HCT116 (cell line): Measurements from ENCODE around the gene CRY2. TPM values are rescaled to one million over a fixed set of nuclear protein-coding genes. Genes with fewer than 3 reads are reported as not detected.

ENCODE experiments used
- ATAC-seq: fragments of 200-7000 bp; cut with Tn5 transposase; 2 replicates; pipeline ENCODE4 v1.9.1; 2020; ENCODE audit warnings: mild to moderate bottlenecking, moderate library complexity
- BruUV-seq: library from RNA; stranded (reverse); fragments of 400-500 nt; replicated peaks from 2 replicates; lab custom pipeline; 2021; lab: Mats Ljungman, UMichigan
- CTCF ChIA-PET: fragments of 300-600 bp; sonication (Branson Sonifier 250); formaldehyde crosslinking; loops from one replicate; lab custom pipeline; 2021; ENCODE audit warnings: antibody characterized with exemption; lab: Charles Lee
- POLR2A ChIA-PET: fragments of 300-600, 350-600 bp; sonication (Branson Sonifier 250); formaldehyde crosslinking; loops from one replicate; lab custom pipeline; 2021; ENCODE audit warnings: antibody characterized with exemption; lab: Charles Lee
- RAD21 ChIA-PET, 2 experiments: fragments of 300-600 bp; sonication (Branson Sonifier 250); formaldehyde crosslinking; loops; one replicate each; lab custom pipeline; 2023; ENCODE audit warnings: low total read pairs in 2 of 2; ENCODE audit not compliant: uncharacterized antibody in 2 of 2, unreplicated experiment in 2 of 2, low non-redundant PET in 1 of 2; lab: Charles Lee
- DNase-seq: peaks from one replicate; pipeline ENCODE4 v3.0.0-alpha.2; 2010; ENCODE audit warnings: low read depth, low spot score
- H2AFZ ChIP-seq: fragments of 200-600 bp; shearing (Covaris generic), sonication (generic); 2 replicates; pipeline ENCODE4 v1.6.1; 2017; ENCODE audit warnings: low read depth, mixed run types, mixed read lengths, antibody characterized with exemption, low read length; ENCODE audit not compliant: poor library complexity, severe bottlenecking
- H3K27ac ChIP-seq: 2 replicates; pipeline ENCODE4 v1.5.1; 2012; ENCODE audit warnings: low read depth, low read length
- H3K27me3 ChIP-seq: fragments of 200-600 bp; sonication (generic); 2 replicates; pipeline ENCODE4 v1.6.1; 2016; ENCODE audit warnings: mixed run types, low read length, mixed read lengths; ENCODE audit not compliant: insufficient read depth
- H3K36me3 ChIP-seq, 2 experiments: fragments of 200-500 bp in 1 of 2; fragments of 200-600 bp in 1 of 2; sonication (Bioruptor generic) in 1 of 2; sonication (generic) in 1 of 2; 2 replicates each; pipeline versions ENCODE4 v1.5.1 to v1.6.1; 2014 to 2016; ENCODE audit warnings: low read length in 2 of 2, inconsistent platforms in 1 of 2, mixed read lengths in 1 of 2, mixed run types in 1 of 2; ENCODE audit not compliant: insufficient read depth in 2 of 2, control insufficient read depth in 1 of 2
- H3K4me1 ChIP-seq, 2 experiments: fragments of 200-600 bp in 1 of 2; sonication (generic) in 1 of 2; 2 replicates each; pipeline versions ENCODE4 v1.5.1 to v1.6.1; 2012 to 2017; ENCODE audit warnings: low read length in 2 of 2, inconsistent platforms in 1 of 2, mild to moderate bottlenecking in 1 of 2, mixed read lengths in 1 of 2, mixed run types in 1 of 2, moderate library complexity in 1 of 2; ENCODE audit not compliant: insufficient read depth in 2 of 2, control insufficient read depth in 1 of 2
- H3K4me2 ChIP-seq: fragments of 200-600 bp; sonication (generic); 2 replicates; pipeline ENCODE4 v1.6.1; 2017; ENCODE audit warnings: mixed run types, low read length, mixed read lengths
- H3K4me3 ChIP-seq, 2 experiments: fragments of 200-600 bp in 1 of 2; sonication (generic) in 1 of 2; replicated peaks in 1 of 2; 2 replicates each; pipeline ENCODE4 v1.5.1; 2011 to 2016; ENCODE audit warnings: low read length in 2 of 2, control low read depth in 1 of 2, low read depth in 1 of 2, mild to moderate bottlenecking in 1 of 2, mixed read lengths in 1 of 2, mixed run types in 1 of 2
- H3K79me2 ChIP-seq: fragments of 200-600 bp; sonication (generic); 2 replicates; pipeline ENCODE4 v1.6.1; 2017; ENCODE audit warnings: mild to moderate bottlenecking, mixed run types, low read length, moderate library complexity, mixed read lengths; ENCODE audit not compliant: insufficient read depth
- H3K9ac ChIP-seq: fragments of 200-600 bp; sonication (generic); 2 replicates; pipeline ENCODE4 v1.6.1; 2016; ENCODE audit warnings: low read length, mixed read lengths
- H3K9me2 ChIP-seq: fragments of 200-600 bp; sonication (generic), shearing (Covaris generic); 2 replicates; pipeline ENCODE4 v1.6.1; 2017; ENCODE audit warnings: mixed run types, mild to moderate bottlenecking, moderate library complexity; ENCODE audit not compliant: insufficient read depth
- H3K9me3 ChIP-seq, 2 experiments: fragments of 200-500 bp in 1 of 2; fragments of 200-600 bp in 1 of 2; sonication (Bioruptor generic) in 1 of 2; sonication (generic) in 1 of 2; 2 replicates each; pipeline ENCODE4 v1.6.1; 2014 to 2017; ENCODE audit warnings: low read length in 2 of 2, mixed read lengths in 2 of 2, inconsistent platforms in 1 of 2, low read depth in 1 of 2, mild to moderate bottlenecking in 1 of 2, mixed run types in 1 of 2, moderate library complexity in 1 of 2; ENCODE audit not compliant: control insufficient read depth in 1 of 2, insufficient read depth in 1 of 2
- H4K20me1 ChIP-seq: fragments of 200-600 bp; sonication (generic), shearing (Covaris generic); 2 replicates; pipeline ENCODE4 v1.6.1; 2017; ENCODE audit warnings: mixed run types, mild to moderate bottlenecking, moderate library complexity; ENCODE audit not compliant: insufficient read depth
- CBX3 ChIP-seq: IDR thresholded peaks from 2 replicates; pipeline ENCODE4 v1.6.1; 2012; ENCODE audit warnings: low read depth
- ELF1 ChIP-seq: IDR thresholded peaks from 2 replicates; pipeline ENCODE4 v1.6.1; 2012; ENCODE audit warnings: low read depth, borderline replicate concordance
- EZH2phosphoT487 ChIP-seq: fragments of 200-600 bp; IDR thresholded peaks from 2 replicates; pipeline ENCODE4 v1.6.1; 2018; ENCODE audit warnings: antibody characterized with exemption, borderline replicate concordance
- FOSL1 ChIP-seq: IDR thresholded peaks from 2 replicates; pipeline ENCODE4 v1.6.1; 2012; ENCODE audit warnings: low read depth
- POLR2A ChIP-seq: IDR thresholded peaks from 2 replicates; pipeline ENCODE4 v1.7.0; 2011; ENCODE audit warnings: borderline replicate concordance; ENCODE audit not compliant: insufficient read depth, insufficient read length; ENCODE audit errors: extremely low read depth
- POLR2AphosphoS5 ChIP-seq: IDR thresholded peaks from 2 replicates; pipeline ENCODE4 v1.6.1; 2011; ENCODE audit warnings: mild to moderate bottlenecking, low read depth, low read length, moderate library complexity
- SIN3A ChIP-seq: IDR thresholded peaks from 2 replicates; pipeline ENCODE4 v1.6.1; 2012; ENCODE audit warnings: low read depth
- TCF7L2 ChIP-seq: IDR thresholded peaks from 2 replicates; pipeline ENCODE4 v1.7.0; 2011; ENCODE audit warnings: borderline replicate concordance, inconsistent platforms; ENCODE audit not compliant: insufficient read depth, insufficient read length; ENCODE audit errors: extremely low read depth
- YY1 ChIP-seq: IDR thresholded peaks from 2 replicates; pipeline ENCODE4 v1.6.1; 2011; ENCODE audit warnings: low read length, low read depth, moderate library complexity, mild to moderate bottlenecking; ENCODE audit not compliant: insufficient replicate concordance; ENCODE audit errors: extremely low read depth
- intact Hi-C: fragments of 100-400 bp; cut with micrococcal nuclease; formaldehyde crosslinking; loops from 2 replicates; pipeline ENCODE4 v1.10.0; 2022
- total RNA-seq: library from RNA; stranded (reverse); gene quantifications from one replicate; pipeline ENCODE4 v1.2.1, GENCODE V29; 2021; ENCODE audit not compliant: unreplicated experiment
- TF ChIP-seq, protein P1 (sequence below), 3 experiments: fragments of 200-600 bp in 1 of 3; sonication (generic) in 1 of 3; IDR thresholded peaks in 2 of 3; conservative IDR thresholded peaks in 1 of 3; 2 replicates each; pipeline ENCODE4 v1.5.1; 2012 to 2017; ENCODE audit warnings: low read depth in 2 of 3, low read length in 2 of 3, antibody characterized with exemption in 1 of 3, borderline replicate concordance in 1 of 3, control low read depth in 1 of 3, mild to moderate bottlenecking in 1 of 3, mixed read lengths in 1 of 3, mixed run types in 1 of 3, moderate library complexity in 1 of 3; ENCODE audit not compliant: insufficient read depth in 1 of 3
- TF ChIP-seq, protein P2 (sequence below): IDR thresholded peaks from 2 replicates; pipeline ENCODE4 v1.6.1; 2011; ENCODE audit warnings: mild to moderate bottlenecking, low read length, moderate library complexity; ENCODE audit not compliant: insufficient replicate concordance; ENCODE audit errors: extremely low read depth

The CRY2 gene
- total RNA-seq, 1 experiment from 2014 or later, result 18.0 TPM

DNA sequence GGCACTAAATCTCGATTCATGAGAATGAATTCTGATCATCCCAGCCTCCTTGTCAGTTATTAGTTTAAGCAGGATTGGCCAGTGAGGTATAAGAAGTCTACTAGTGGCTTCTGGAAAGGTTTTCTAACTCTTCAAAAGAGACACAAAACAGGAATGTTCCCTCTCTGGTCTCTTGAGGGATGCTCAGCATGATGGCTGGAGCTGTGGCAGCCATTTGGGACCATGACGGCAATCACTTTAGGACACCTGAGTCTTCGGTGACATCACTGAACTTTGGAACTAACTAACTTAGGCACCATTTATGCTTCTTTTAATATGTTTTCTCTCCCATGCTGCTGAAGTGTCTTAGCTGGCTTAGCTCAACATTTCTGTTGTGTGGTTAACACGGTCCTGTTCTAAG is 20.2 kb upstream of the CRY2 start:
- Histone ChIP-seq H3K9ac (no peak overlapping the region), H3K36me3 (no peaks in the 10 kb centered on the region), H4K20me1 (no peaks in the 10 kb centered on the region), H3K79me2 (no peaks in the 10 kb centered on the region), H3K4me3 (no peak overlapping the region), H3K9me3 (no peaks in the 10 kb centered on the region), H2AFZ (no peak overlapping the region), H3K27ac (no peak overlapping the region), H3K9me2 (no peaks in the 10 kb centered on the region), H3K27me3 (peaks cover 13% of the 10 kb centered on the region; the same call in 1 of the 2 replicates), H3K4me2 (no peak overlapping the region), H3K4me1 (no peaks in the 10 kb centered on the region)
- TF ChIP-seq SIN3A, result no peak
- TF ChIP-seq, protein P1, sequence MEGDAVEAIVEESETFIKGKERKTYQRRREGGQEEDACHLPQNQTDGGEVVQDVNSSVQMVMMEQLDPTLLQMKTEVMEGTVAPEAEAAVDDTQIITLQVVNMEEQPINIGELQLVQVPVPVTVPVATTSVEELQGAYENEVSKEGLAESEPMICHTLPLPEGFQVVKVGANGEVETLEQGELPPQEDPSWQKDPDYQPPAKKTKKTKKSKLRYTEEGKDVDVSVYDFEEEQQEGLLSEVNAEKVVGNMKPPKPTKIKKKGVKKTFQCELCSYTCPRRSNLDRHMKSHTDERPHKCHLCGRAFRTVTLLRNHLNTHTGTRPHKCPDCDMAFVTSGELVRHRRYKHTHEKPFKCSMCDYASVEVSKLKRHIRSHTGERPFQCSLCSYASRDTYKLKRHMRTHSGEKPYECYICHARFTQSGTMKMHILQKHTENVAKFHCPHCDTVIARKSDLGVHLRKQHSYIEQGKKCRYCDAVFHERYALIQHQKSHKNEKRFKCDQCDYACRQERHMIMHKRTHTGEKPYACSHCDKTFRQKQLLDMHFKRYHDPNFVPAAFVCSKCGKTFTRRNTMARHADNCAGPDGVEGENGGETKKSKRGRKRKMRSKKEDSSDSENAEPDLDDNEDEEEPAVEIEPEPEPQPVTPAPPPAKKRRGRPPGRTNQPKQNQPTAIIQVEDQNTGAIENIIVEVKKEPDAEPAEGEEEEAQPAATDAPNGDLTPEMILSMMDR (IDR thresholded peaks at IDR 0.05 in 2 of 3, conservative IDR thresholded peaks at IDR 0.05 in 1 of 3; ENCODE audit: borderline replicate concordance in 1 of 3, insufficient read depth in 1 of 3, low read depth in 2 of 3, low read length in 2 of 3), result no peak
- TF ChIP-seq POLR2AphosphoS5, result no peak
- no peak for TF ChIP-seq CBX3
- TF ChIP-seq YY1, result no peak
- TF ChIP-seq POLR2A, result no peak
- no peak for TF ChIP-seq TCF7L2
- TF ChIP-seq ELF1, result no peak
- no peak for TF ChIP-seq FOSL1
- TF ChIP-seq EZH2phosphoT487, result no peak
- TF ChIP-seq, protein P2, sequence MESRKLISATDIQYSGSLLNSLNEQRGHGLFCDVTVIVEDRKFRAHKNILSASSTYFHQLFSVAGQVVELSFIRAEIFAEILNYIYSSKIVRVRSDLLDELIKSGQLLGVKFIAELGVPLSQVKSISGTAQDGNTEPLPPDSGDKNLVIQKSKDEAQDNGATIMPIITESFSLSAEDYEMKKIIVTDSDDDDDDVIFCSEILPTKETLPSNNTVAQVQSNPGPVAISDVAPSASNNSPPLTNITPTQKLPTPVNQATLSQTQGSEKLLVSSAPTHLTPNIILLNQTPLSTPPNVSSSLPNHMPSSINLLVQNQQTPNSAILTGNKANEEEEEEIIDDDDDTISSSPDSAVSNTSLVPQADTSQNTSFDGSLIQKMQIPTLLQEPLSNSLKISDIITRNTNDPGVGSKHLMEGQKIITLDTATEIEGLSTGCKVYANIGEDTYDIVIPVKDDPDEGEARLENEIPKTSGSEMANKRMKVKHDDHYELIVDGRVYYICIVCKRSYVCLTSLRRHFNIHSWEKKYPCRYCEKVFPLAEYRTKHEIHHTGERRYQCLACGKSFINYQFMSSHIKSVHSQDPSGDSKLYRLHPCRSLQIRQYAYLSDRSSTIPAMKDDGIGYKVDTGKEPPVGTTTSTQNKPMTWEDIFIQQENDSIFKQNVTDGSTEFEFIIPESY, result no peak
- POLR2A ChIA-PET, result no interaction called here
- DNase-seq, result no peak
- RAD21 ChIA-PET, result no interaction called here
- BruUV-seq, result no TSS peak
- no peak for ATAC-seq
- intact Hi-C loops, result no loop called here
- CTCF ChIA-PET, result interaction anchor here (1.5 kb wide), 1 partner anchor 15 kb away, joined by 3 read pairs; no protein-coding TSS in a partner anchor
